ENCODE data around the gene H1-8. TPM values are rescaled to one million over a fixed set of nuclear protein-coding genes. Genes with fewer than 3 reads are reported as not detected.

Gene H1-8
- total and polyA plus RNA-seq, 9 of the 15 experiments (the other 6 are each of a cell fraction or from before 2014, with no cell fraction given) = not detected

GRCh38 chr3:129563850-129564535 lies 21.0 kb downstream of the H1-8 start:
- 91% methylated on average over 3 of the region's 8 CpGs for WGBS (ENCODE audit: insufficient coverage, low coverage, missing lambda C conversion rate)
- DNase-seq (ENCODE audit: extremely low read depth in 1 of 4, low spot score in 3 of 4) (no peak), FAIRE-seq (no peak), ATAC-seq (no peak)
- no TSS peak for BruUV-seq (replicated peaks)
- Histone ChIP-seq H3K4me2 (ENCODE audit: insufficient read depth, low read length) (no peak overlapping the region), H3K4me3 (no peak overlapping the region), H3K27ac (ENCODE audit: extremely low read depth, low read depth, low read length) (no peak overlapping the region), H3K79me2 (ENCODE audit: control insufficient read depth, insufficient read depth, low read length) (no peaks in the 10 kb centered on the region), H3K9me3 (replicated peaks; ENCODE audit: control insufficient read depth, insufficient read depth, low read depth, low read length) (no peaks in the 10 kb centered on the region), H3K4me1 (replicated peaks in 1 of 2; ENCODE audit: control insufficient read depth in 2 of 2, insufficient read depth in 2 of 2, low read length in 2 of 2) (peaks cover 0 to 27% of the 10 kb centered on the region in 2 experiments; a peak in 3 of 5 replicates), H2AFZ (ENCODE audit: low read depth, low read length) (no peak overlapping the region), H4K20me1 (replicated peaks; ENCODE audit: control insufficient read depth, insufficient read depth, low read length) (no peaks in the 10 kb centered on the region), H3K9ac (ENCODE audit: insufficient read depth in 1 of 2, low read depth in 2 of 2, low read length in 2 of 2) (no peak overlapping the region), H3K36me3 (ENCODE audit: control insufficient read depth, insufficient read depth, low read length) (peaks cover 21% of the 10 kb centered on the region; the same call in 1 of the 3 replicates), H3K27me3 (ENCODE audit: control insufficient read depth in 2 of 2, insufficient read depth in 2 of 2, low read length in 2 of 2) (no peaks in the 10 kb centered on the region), H3K9me1 (ENCODE audit: control insufficient read depth, insufficient read depth, low read length) (no peaks in the 10 kb centered on the region)
- in situ Hi-C loops (cut with MboI) = no loop called here
- TF ChIP-seq KLF10 (CRISPR knock-in tag; IDR thresholded peaks at IDR 0.05) = no peak
- no peak for TF ChIP-seq BRD4 (IDR thresholded peaks at IDR 0.05)
- CTCF ChIA-PET (ENCODE audit: low intra/inter-chr PET ratio) = no interaction called here
- intact Hi-C loops (cut with micrococcal nuclease) = no loop called here
- POLR2A ChIA-PET = interaction anchor here (0.6 kb wide), 1 partner anchor 175 kb away, joined by 3 read pairs; no protein-coding TSS in a partner anchor

- no peaks in the 10 kb centered on the region for H3K9me1 ChIP-seq (ENCODE audit: control insufficient read depth, insufficient read depth, low read length)
- H3K27me3 ChIP-seq (ENCODE audit: control insufficient read depth in 2 of 2, insufficient read depth in 2 of 2, low read length in 2 of 2) = no peaks in the 10 kb centered on the region
- no peak overlapping the region for H3K27ac ChIP-seq (ENCODE audit: extremely low read depth, low read depth, low read length)
- CTCF ChIA-PET (ENCODE audit: low intra/inter-chr PET ratio) = no interaction called here
- H3K4me3 ChIP-seq = no peak overlapping the region
- H3K4me1 ChIP-seq (replicated peaks in 1 of 2; ENCODE audit: control insufficient read depth in 2 of 2, insufficient read depth in 2 of 2, low read length in 2 of 2) = peaks cover 0 to 21% of the 10 kb centered on the region in 2 experiments; a peak in 2 of 5 replicates
- intact Hi-C loops (cut with micrococcal nuclease) (no loop called here), in situ Hi-C loops (cut with MboI) (no loop called here)
- FAIRE-seq (no peak), DNase-seq (ENCODE audit: extremely low read depth in 1 of 4, low spot score in 3 of 4) (no peak), ATAC-seq (no peak)
- no peaks in the 10 kb centered on the region for H4K20me1 ChIP-seq (replicated peaks; ENCODE audit: control insufficient read depth, insufficient read depth, low read length)
- no peak overlapping the region for H3K4me2 ChIP-seq (ENCODE audit: insufficient read depth, low read length)
- peaks cover 15% of the 10 kb centered on the region; the same call in 1 of the 3 replicates for H3K36me3 ChIP-seq (ENCODE audit: control insufficient read depth, insufficient read depth, low read length)
- WGBS (ENCODE audit: insufficient coverage, low coverage, missing lambda C conversion rate) = 90% methylated on average over 8 of the region's 21 CpGs
- BruUV-seq (replicated peaks) = no TSS peak
- no peaks in the 10 kb centered on the region for H3K9me3 ChIP-seq (replicated peaks; ENCODE audit: control insufficient read depth, insufficient read depth, low read depth, low read length)
- H2AFZ ChIP-seq (ENCODE audit: low read depth, low read length) = no peak overlapping the region
- H3K9ac ChIP-seq (ENCODE audit: insufficient read depth in 1 of 2, low read depth in 2 of 2, low read length in 2 of 2) = peak overlapping the region in 1 of 2 experiments; percentile 52; a peak in 2 of 4 replicates
- POLR2A ChIA-PET = interaction anchor here (0.5 to 1.1 kb wide), 3 partner anchors 11 to 149 kb away, joined by 3 to 4 read pairs (median 3); no protein-coding TSS in a partner anchor
- no peaks in the 10 kb centered on the region for H3K79me2 ChIP-seq (ENCODE audit: control insufficient read depth, insufficient read depth, low read length)
- TF ChIP-seq SMARCB1 (IDR thresholded peaks at IDR 0.05; ENCODE audit: insufficient read length, low read depth) (no peak), TRIM28 (IDR thresholded peaks at IDR 0.05) (no peak), ZBTB17 (CRISPR knock-in tag; IDR thresholded peaks at IDR 0.05) (no peak), HES1 (IDR thresholded peaks at IDR 0.05; ENCODE audit: low read depth) (no peak), MEIS2 (IDR thresholded peaks at IDR 0.05; ENCODE audit: partially characterized antibody) (no peak), ESRRA (IDR thresholded peaks at IDR 0.05; ENCODE audit: borderline replicate concordance, low read depth) (no peak), ZNF408 (CRISPR knock-in tag; IDR thresholded peaks at IDR 0.05; ENCODE audit: low read depth) (no peak), PML (IDR thresholded peaks at IDR 0.05; ENCODE audit: low read length) (no peak), SRSF7 (optimal IDR thresholded peaks at IDR 0.05; ENCODE audit: low read depth, low read length) (no peak)
- TF ChIP-seq, protein P1, sequence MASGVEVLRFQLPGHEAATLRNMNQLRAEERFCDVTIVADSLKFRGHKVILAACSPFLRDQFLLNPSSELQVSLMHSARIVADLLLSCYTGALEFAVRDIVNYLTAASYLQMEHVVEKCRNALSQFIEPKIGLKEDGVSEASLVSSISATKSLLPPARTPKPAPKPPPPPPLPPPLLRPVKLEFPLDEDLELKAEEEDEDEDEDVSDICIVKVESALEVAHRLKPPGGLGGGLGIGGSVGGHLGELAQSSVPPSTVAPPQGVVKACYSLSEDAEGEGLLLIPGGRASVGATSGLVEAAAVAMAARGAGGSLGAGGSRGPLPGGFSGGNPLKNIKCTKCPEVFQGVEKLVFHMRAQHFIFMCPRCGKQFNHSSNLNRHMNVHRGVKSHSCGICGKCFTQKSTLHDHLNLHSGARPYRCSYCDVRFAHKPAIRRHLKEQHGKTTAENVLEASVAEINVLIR (CRISPR knock-in tag; IDR thresholded peaks at IDR 0.05) = no peak
- TF ChIP-seq, protein P2, sequence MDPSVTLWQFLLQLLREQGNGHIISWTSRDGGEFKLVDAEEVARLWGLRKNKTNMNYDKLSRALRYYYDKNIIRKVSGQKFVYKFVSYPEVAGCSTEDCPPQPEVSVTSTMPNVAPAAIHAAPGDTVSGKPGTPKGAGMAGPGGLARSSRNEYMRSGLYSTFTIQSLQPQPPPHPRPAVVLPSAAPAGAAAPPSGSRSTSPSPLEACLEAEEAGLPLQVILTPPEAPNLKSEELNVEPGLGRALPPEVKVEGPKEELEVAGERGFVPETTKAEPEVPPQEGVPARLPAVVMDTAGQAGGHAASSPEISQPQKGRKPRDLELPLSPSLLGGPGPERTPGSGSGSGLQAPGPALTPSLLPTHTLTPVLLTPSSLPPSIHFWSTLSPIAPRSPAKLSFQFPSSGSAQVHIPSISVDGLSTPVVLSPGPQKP (CRISPR knock-in tag; IDR thresholded peaks at IDR 0.05) = no peak
Observed at GRCh38 chr3:129564981-129565644, 22.1 kb downstream of the H1-8 start.
